GM18868 (cell line): Measurements from ENCODE around the gene TULP4.
"Not testable (repeated sequence)": the region's sequence is repeated elsewhere in the genome, so short reads cannot be mapped to it uniquely, and the experiment has no call there.

Experiments used
- ATAC-seq: cut with Tn5 transposase; IDR thresholded peaks from one replicate; pipeline ENCODE4 v1.9.1; 2021; ENCODE audit warnings: mild to moderate bottlenecking, moderate library complexity; ENCODE audit not compliant: unreplicated experiment

TULP4 gene

DNA sequence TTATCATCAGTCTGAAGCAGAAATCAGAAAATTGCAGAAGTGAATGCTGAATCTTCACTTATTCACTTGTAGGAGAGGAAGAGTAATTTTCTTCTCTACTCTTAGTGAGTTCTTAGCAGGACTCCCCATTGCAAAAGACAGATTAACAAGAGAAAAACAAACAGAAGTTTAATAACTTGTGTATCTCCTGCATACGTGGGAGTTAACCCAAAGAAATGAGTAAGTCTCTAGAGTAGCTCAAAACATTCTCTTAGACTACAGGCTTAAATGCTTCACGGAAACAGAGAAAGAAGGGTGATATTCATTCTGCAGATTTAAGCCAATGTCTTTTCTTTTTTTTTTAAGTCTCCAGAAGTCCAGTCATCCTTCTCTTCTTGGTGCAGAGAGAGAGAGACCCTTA, 149.7 kb downstream of the TULP4 start:
- no peak for ATAC-seq

DNA sequence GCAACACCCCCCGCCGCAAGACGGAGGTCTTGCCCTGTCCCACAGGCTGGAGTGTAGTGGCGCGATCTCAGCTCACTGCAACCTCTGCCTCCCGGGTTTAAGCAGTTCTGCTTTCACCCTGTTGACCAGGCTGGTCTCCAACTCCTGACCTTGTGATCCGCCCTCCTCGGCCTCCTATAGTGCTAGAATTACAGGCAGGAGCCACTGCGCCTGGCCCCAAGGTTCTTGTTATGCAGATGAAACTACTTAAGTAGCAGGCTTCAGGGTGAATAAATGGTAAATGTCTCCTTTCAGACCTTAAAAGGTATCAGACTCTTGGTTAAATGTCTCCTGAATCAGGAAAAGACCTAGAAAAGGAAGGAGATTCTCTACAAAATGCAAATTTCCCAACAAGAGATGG, 152.2 kb downstream of the TULP4 start:
- ATAC-seq: no peak

DNA sequence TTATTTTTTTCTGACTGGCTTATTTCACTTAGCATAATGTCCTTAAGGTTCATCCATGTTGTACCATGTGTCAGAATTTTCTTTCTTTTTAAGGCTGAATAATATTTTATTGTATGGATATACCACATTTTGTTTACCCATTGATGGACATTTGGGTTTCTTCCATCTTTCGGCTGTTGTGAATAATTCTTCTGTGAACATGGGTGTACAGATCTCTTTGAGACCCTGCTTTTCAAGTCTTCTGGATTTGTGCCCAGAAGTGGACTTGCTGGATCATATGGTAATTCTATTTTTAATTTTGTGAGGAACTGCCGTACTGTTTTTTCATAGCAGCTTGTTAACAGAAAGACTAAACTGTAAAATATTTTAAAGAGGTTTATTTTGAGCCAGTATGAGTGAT, 153.0 kb downstream of the TULP4 start:
- ATAC-seq: no peak

GRCh38 chr6:158465747-158466146, 153.5 kb downstream of the TULP4 start:
- no peak for ATAC-seq

DNA sequence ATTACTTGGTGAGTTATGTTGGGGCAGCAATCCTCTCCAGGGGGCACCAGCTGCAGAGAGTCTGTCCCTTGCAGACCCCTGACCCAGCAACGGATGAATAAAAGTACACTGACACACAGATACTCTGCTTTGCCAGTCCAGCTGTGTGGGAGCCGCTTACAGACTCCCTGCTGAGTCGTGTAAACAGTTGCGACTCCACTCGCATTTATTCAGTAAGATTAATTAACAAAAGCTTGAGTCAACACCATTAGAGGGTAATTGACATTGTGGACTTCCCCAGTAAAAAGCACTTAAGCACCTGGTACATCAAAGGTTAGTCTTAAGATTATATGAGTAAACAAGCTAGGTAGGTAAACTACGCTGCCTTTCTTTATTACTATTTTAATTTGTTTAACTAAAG, 155.7 kb downstream of the TULP4 start:
- no peak for ATAC-seq

GRCh38 chr6:158468666-158469065, 156.4 kb downstream of the TULP4 start:
- ATAC-seq: no peak

DNA sequence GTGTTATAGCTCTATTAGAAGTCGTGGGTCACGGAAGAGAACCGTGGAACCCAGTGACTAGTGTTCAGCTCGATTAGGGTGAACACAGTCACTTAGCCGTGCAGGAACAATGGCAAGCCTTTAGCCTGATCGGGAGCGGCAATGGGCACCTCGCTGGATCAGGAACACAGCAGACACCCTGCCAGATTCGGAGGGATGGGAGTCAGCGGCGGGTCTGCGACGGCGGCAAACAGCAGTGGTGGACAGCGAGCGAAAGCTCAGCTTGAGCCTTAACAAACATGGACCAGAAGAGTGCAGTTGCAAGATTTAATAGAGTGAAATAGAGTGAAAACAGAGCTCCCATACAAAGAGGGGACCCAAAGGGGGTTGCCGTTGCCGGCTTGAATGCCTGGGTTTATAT, 157.8 kb downstream of the TULP4 start:
- ATAC-seq: not testable (repeated sequence)

- no peak for ATAC-seq
Observed at GRCh38 chr6:158471339-158471738, 159.1 kb downstream of the TULP4 start.

DNA sequence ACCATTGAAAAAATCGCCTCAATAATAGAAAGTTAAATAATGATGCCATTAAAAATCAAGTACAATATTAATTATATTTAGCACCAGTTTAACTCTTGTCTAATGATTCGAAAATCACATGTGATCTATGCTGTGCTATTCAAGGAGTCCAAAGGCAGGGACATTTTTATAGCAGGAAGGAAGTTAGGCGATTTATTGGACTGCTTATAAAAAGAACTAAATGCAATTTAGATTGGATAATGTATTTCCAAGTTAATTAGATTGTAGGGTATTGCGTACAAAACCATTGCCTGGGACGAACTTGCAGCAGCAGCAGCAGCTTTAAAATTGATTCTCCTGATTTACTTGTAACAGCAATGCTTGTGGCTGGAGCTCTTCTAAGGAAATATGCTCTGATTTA, 160.2 kb downstream of the TULP4 start:
- no peak for ATAC-seq

- no peak for ATAC-seq
Observed at GRCh38 chr6:158474961-158475343, 162.7 kb downstream of the TULP4 start.

DNA sequence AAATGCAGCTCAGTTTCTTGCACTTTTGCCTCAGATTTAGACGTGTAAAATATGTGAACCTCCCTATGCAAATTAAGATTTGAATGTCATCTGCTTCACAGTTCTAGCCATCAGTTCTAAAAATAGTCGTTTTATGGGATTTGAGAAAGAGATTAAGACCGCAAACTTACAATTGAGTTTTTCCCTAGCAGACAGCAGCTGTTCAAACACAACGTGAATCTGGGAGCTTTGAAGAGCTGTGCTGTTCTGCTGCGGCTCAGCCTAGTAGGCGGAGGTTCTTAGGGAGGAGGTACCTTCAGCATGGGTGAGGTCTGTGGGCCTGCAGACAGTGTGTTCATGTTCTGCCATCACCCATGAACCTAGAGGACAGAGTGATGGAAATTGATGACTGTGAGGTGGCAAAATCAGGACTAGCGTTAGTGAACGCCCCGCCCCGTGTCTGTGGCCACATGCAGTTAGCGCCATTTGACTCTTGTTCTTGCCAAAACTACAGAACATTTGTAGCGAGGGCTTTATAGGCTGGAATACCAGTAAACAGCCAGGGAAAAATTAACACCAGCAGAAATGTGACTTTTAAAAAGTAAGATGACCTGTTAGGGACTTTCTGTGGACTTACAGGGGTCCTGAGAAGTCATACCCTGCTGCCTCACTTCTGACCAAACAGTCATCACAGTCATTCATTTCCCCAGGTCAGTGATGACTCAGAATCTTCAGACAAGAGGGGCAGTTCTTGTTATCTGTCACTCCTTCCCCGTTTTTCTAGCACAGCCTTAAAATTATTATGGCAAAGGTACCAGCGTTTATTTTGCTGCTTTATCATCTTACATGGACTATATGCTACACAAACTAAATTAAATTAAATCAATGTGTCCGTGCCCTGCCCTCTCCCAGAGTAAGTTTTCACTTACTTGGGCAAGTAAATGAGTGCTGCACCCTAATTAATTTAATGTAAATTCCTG, 163.4 kb downstream of the TULP4 start:
- peak; percentile 86 for ATAC-seq

DNA sequence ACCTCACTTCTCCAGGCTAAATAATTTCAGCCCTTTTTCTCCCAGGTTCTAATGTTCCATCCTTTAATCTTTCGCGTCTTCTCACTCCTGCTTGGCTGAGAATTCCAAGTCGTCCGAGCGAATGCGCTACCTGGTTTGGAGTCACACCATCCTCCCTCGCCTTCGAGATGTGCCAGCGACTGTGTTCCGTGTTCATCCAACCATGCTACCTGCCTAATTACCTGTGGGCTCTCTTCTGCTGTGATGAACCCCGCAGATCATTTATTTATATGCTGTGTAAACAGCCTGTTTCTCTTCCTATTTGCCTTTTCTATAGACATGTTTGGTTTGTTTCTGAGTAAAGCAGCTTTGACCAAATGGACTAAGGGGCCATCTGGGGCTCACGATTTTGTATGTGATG, 164.1 kb downstream of the TULP4 start:
- no peak for ATAC-seq

- not testable (repeated sequence) for ATAC-seq
Observed at GRCh38 chr6:158477722-158478121, 165.5 kb downstream of the TULP4 start.

DNA sequence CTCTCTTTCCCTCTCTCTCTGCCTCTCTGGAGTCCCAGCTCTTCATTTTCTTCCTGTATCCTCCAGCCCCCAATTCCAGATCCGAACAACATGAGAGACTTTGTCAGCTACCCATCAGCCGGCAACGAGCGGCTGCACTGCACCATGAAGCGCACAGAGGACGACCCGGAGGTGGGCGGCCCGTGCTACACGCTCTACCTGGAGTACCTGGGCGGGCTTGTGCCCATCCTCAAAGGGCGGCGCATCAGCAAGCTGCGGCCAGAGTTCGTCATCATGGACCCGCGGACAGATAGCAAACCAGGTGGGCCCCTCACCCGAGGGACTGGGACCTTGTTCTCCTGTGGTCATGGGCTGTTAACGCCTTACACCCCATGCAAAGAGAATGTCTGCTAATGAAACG, 168.7 kb downstream of the TULP4 start:
- no peak for ATAC-seq

GRCh38 chr6:158481690-158482473, 169.6 kb downstream of the TULP4 start:
- ATAC-seq: no peak

DNA sequence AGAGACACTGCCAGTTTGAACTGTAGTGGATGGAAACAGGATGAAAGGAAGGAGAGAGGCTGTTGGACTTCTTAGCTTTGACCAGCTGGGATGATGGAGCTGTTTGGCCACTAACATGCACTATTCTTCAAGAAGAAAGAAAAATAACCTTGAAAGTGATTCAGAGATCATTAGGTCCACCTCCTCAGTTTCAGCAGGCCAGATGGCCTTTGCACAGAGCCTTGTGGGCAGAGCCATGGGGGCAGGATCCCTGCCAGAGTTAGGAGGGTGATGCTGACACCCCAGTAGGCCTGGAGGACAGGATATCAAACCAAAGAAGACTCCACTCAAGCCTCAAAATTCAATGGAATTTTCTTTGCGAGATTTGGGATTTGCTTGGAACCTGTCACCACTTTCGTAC, 173.2 kb downstream of the TULP4 start:
- no peak for ATAC-seq

- no peak for ATAC-seq
Observed at GRCh38 chr6:158487495-158487894, 175.2 kb downstream of the TULP4 start.

DNA sequence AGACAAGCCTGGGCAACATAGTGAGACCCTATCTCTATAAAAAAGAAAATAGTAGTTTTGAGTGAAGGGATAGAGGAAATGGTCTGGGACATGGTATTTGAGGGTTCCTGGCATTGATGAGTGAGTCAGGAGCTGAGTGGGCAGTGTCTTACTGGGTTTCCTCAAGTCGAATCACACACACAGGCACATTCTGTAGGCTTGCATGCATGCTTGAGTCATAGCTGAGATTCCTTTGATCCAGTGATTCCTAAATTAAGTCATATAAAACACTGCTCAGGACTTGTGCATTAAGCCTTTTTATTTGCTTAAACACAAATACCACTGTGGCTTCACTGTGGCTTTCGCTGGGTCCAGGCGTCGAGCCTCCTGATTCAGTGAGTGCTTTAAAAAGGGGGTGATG, 175.8 kb downstream of the TULP4 start:
- no peak for ATAC-seq

DNA sequence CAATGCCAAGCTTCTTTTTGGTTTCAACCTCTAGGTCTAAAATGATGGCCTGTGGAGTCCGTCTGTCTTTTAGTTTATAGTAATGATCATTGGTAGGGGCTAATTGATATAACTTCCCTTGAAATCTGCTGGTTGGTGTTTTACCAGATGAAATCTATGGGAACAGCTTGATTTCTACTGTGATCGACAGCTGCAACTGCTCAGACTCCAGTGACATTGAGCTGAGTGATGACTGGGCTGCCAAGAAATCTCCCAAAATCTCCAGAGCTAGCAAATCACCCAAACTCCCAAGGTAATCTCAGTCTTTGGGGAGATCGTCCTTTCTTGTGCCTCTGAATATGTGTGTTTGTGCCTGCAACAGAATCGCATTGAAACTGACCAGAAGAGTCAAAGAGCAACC, 177.2 kb downstream of the TULP4 start:
- ATAC-seq: no peak

DNA sequence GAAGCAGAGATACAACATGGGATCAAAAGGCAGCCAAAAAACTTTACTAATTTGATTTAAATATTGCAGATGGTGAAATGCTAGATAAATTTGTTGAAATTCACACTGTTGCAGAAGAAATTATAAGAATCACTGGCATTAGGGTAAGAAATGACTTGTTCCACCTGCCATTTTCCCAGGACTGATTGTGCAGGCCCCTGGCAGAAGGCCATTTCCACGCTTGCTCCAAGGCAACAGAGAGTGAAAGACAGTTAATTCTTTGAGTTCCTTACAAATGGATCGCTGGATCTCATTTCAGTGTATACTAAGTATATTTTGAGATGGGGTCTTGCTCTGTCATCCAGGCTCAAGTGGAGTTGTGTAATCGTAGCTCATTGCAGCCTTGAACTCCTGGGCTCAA, 180.6 kb downstream of the TULP4 start:
- ATAC-seq: no peak

- no peak for ATAC-seq
Observed at GRCh38 chr6:158496700-158497099, 184.4 kb downstream of the TULP4 start.

DNA sequence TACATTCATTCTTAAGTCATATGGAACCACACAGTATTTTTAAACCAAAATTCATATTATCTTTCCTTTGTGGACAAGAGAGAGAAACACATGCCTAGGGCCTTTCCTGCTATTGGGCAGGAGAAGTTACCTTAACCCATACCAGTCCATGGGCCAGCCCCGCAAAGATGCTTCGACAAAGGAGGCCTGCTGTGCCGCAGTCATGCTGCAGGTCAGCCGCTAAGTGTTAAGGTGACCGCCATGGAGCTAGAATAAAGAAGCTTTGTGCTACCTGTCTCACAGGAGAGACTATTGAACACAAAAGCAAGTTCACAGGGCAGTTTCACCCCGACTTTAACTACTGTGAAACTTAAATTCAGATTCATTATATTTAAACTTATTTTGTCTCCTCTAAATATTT, 185.4 kb downstream of the TULP4 start:
- ATAC-seq: no peak
